Measurements from ENCODE around the gene FAM240B.

Gene FAM240B

GRCh38 chr9:38720083-38720745, at the start of gene FAM240B:
FAM240B (minus strand) TSS chr9:38720133; CDS start chr9:38703999, 16,134 bp downstream.
- FAIRE-seq: no peak

DNA sequence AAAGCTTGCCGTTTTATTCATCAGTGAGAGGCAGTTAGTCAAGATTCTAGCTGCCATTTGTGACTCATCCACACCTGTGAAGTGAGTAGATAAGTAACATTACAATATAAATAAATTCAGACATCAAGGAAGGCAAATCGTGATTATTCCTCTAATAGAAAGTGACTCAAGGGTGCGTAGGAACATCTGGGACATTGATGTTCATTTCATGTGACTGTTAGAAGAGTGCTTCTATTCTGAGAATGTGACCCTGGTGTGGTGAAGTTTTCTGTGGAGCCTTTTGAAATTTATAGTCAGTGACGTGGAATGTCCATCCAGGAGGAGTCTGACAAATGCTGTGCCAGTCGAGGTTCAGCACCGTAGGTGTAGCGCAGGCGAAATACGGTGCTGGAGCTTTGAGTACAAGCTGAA, 48.4 kb upstream of the FAM240B start:
- FAIRE-seq: no peak

- no peak for FAIRE-seq
These were observed 45.2 kb upstream of the FAM240B start for GRCh38 chr9:38765101-38765500.

- no peak for FAIRE-seq
These were observed 42.1 kb upstream of the FAM240B start for GRCh38 chr9:38761999-38762398.

DNA sequence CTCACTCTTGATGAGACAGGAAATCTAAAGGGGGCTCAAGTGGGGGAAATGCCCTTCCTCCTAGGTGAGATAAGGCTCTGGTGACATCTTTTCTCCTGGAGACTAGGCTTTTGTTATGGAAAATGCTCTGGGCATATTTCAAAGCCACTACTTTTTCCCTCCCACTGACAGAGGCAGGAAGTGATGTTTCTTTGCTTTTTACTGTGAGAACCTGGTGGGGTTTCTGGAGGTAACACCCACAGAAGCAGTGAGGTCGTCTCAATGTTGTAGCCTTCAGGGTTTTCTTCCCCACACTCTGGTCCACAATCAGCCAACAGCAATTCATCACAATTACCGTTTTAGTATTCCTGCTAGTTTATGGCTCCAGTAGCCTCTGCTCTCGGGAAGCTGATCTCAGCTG, 41.4 kb upstream of the FAM240B start:
- no peak for FAIRE-seq

DNA sequence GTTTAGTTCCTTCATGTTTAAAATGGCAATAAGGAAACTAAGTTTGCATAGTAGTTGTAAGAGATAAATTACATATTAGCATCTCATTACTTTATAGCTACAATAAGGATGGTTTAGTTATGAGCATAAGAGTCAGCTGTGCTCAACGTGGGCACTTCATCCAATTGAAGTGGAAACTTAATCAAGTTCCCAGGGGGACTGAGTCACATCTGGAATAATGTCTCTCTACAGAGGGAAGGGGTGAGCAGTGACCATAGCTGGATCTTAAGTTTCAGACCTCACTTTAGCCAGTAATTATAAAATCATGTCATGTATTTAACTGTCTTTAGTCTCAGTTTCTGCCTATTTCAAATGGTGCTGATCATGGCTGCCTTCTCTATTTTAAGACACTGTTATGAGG, 36.8 kb upstream of the FAM240B start:
- FAIRE-seq: no peak

GRCh38 chr9:38747941-38748340, 28.0 kb upstream of the FAM240B start:
- FAIRE-seq: no peak

GRCh38 chr9:38747067-38747466, 27.1 kb upstream of the FAM240B start:
- FAIRE-seq: no peak

DNA sequence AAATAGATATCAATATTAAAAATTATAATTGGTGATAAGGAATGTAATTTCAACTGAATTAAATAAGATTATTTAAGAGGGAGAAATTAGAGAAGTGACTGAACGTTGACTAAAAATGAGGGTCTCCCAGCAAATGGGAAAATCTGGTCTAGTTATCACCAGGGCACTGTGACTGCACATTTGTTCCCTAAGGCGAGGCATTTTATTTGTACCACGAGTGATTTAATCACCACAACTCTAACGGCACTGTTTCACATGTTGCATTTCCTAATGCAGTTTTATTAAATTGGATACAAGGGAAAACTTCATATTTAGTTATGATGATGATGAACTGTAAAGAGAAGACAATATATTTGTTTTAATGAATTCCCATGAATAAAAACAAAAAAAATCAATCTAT, 26.4 kb upstream of the FAM240B start:
- no peak for FAIRE-seq

- no peak for FAIRE-seq
These were observed 24.6 kb upstream of the FAM240B start for GRCh38 chr9:38744484-38744883.

- FAIRE-seq: no peak
These were observed 17.3 kb upstream of the FAM240B start for GRCh38 chr9:38737246-38737645.

DNA sequence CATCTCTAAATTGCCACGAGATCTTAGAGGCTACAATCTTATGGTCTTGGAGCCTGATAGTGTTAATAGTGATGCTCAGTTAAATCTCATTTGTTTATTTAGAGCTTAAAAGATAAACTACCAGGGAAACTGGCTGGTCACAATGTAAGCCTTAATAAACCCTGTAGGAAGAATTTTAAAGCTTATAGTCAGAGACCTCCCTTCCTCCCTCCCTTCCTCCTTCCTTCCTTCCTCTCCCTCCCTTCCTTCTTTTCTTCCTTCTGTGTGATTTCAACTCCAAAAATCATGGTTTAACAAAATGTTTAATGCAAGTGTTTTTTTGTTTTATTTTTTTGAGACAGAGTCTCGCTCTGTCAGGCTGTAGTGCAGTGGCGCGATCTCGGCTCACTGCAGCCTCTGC, 14.9 kb upstream of the FAM240B start:
- FAIRE-seq: no peak

GRCh38 chr9:38733503-38733902, 13.6 kb upstream of the FAM240B start:
- FAIRE-seq: no peak

- FAIRE-seq: no peak
These were observed 13.0 kb upstream of the FAM240B start for GRCh38 chr9:38732885-38733284.

DNA sequence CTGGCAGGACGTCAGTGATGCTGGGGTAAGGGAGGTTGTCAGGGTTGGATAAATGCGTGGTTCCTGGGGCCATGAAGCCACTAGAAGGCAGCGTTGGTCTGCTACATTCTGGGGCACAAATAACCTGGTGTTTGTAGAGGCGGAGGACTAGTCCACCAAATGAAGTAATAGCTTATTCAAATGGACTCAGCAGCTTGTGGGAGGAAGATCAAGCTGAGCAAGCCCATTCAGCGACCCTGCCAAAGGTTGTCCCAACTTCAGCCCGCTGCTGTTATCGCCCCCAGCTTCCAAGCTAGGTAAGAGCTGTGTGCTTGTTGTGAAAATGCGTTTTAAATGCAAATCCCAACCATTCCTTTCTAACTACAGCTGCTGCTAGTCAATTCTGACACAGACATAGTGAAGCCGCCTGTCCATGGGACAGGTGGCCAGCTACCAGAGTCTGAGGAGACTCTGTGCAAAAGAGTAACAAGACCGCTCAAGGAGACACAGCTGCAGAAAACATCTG, 7.6 kb upstream of the FAM240B start:
- FAIRE-seq: no peak

- FAIRE-seq: no peak
These were observed 4.8 kb upstream of the FAM240B start for GRCh38 chr9:38724754-38725153.

- no peak for FAIRE-seq
These were observed 1.8 kb downstream of the FAM240B start for GRCh38 chr9:38718148-38718547.

DNA sequence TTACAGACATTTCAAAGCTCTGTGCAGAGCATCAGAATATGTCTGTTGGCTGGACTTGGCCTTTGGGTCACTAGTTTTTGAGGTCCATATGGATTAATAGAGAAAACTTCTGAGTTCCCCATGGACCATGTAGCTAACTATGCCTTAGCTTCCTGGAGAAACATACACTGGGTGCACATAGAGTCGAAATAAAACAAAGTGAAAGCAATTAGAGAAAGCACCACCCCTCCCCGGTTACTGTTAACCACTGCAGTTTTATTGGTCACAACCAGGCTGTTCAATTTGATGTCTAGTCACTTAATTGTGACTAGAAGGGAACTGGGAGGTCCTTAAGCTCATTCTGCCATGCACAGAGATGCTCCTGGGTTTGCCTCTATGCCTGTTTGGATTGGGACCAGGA, 4.2 kb downstream of the FAM240B start:
- FAIRE-seq: no peak

- FAIRE-seq: no peak
These were observed 6.5 kb downstream of the FAM240B start for GRCh38 chr9:38713426-38713825.

GRCh38 chr9:38708759-38709158, 11.2 kb downstream of the FAM240B start:
- no peak for FAIRE-seq

DNA sequence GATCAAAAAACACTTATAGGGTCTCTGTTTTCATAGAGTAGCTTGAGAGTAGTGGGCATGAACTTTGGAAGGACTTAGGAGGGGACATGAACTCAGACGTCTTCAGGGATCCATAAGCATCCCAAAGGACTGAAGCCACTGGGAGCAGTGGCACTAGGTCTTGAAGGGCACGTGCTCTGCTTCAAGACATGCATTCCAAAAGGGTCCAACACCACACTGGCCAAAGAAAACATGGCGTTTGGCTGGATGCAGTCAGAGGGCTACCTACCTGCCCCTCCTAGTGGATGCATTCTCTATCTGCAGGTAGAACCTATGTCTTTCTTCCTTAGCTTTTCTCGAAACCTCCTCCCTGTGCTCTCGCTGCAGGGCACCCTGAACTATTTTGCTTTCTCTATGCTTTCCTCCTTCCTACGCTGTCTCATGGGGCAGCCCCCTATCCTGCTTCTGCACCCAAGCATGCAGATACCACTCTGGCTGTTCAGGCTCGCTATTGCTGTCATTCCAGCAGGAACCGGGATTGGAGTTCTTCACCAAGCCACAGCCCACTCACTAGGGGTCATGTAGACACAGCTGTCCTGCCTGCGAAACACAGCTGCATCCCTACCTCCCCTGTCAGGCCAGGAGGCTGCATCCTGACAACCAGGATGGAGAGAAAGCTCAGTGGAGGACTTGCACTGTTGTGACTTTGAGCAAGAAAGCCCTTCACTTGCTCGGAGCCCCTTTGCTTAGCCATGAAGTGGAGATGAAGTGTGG, 11.9 kb downstream of the FAM240B start:
- no peak for FAIRE-seq

DNA sequence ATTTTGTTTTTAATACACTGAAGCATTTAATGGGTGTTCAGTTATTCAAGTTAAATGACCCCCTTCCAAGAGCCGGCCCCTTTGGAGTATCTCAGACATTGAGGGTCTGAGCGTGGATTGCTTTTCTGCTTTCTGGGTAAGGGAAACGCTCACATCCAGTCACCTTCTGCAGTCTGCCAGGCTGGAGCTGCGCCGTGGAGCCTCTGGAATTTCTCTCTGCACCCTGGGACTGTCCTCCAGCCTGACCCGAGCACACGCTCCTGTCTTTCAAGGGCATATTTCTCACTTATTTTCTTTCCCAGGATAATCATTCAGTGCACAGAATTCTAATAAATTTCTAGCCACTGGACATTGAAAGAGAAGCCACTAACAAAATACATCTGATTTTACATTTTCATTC, 13.4 kb downstream of the FAM240B start:
- no peak for FAIRE-seq

DNA sequence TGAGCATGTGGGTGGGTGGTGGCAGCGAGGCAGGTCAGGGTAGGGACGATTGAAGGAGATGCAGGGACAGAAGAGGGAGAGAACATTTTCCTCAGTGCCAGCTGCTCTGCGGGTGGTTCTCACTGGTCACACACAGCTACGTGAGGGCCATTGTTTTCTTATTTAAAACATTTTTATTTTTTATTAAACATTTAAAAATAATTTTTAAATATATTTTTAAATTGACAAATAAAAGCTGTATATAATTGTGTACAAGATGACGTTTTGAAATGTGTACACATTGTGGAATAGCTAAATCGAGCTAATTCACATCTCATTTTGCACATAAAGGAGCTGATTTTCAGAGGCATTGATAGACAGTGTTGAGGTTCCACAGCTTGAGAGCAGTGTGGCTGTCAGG, 14.0 kb downstream of the FAM240B start:
- no peak for FAIRE-seq

DNA sequence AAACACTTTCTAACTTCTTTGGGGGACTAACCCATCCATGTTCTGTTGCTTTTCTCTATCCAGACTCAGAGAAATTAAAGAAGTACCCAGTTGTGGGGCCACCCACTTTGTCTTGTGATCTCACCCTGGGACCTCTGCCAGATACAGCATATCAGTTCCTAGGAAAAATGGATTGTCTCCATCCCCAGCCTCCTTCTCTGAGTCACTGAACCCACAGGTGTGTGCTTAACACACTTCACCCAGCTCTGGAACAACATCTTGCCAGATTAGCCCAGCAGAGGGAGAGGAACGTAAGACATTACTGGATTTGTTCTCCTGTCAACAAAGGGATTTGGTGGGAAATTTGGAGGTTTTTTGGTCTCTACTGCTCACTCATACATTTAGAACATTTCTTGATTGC, 19.2 kb downstream of the FAM240B start:
- FAIRE-seq: no peak

GRCh38 chr9:38699337-38699736, 20.6 kb downstream of the FAM240B start:
- no peak for FAIRE-seq
